Progenitor cell of endocrine pancreas (in vitro differentiated cells): Measurements from ENCODE around the gene NEU1. TPM values are rescaled to one million over a fixed set of nuclear protein-coding genes. Genes with fewer than 3 reads are reported as not detected.
A peak's percentile ranks its signal among the peaks of the same experiment; 100 is the strongest.

Experiments used
- DNase-seq: peaks from one replicate; pipeline ENCODE4 v3.0.0; 2021; ENCODE audit warnings: low spot score; ENCODE audit not compliant: unreplicated experiment
- H3K27ac Mint-ChIP-seq: 2 replicates; pipeline ENCODE4 v1.8.0; 2021; ENCODE audit warnings: mild to moderate bottlenecking, moderate library complexity, mixed read lengths
- H3K27me3 Mint-ChIP-seq: 2 replicates; pipeline ENCODE4 v1.8.0; 2021; ENCODE audit warnings: mixed read lengths
- H3K36me3 Mint-ChIP-seq: 2 replicates; pipeline ENCODE4 v1.8.0; 2022; ENCODE audit warnings: mixed read lengths; ENCODE audit not compliant: insufficient read depth
- H3K4me1 Mint-ChIP-seq: 2 replicates; pipeline ENCODE4 v1.8.0; 2021; ENCODE audit warnings: low read depth, mixed read lengths
- H3K4me3 Mint-ChIP-seq: 2 replicates; pipeline ENCODE4 v1.8.0; 2021; ENCODE audit warnings: low read depth, mild to moderate bottlenecking, moderate library complexity, mixed read lengths
- H3K9me3 Mint-ChIP-seq: 2 replicates; pipeline ENCODE4 v1.8.0; 2021; ENCODE audit warnings: low read depth, mixed read lengths
- CTCF ChIP-seq: fragments of 200-600 bp; sonication (generic); IDR thresholded peaks from one replicate; pipeline ENCODE4 v1.5.0; 2021; ENCODE audit warnings: antibody characterized with exemption, mild to moderate bottlenecking; ENCODE audit not compliant: unreplicated experiment
- total RNA-seq: library from RNA; stranded (reverse); gene quantifications from 2 replicates; pipeline ENCODE4 v1.2.1, GENCODE V29; 2021

The NEU1 gene
- total RNA-seq, 1 donor from 2014 or later: 52.4 TPM

GRCh38 chr6:31906122-31906521 lies 43.5 kb upstream of the NEU1 start:
- DNase-seq: no peak
- no peak for TF ChIP-seq CTCF
- H3K4me1 Mint-ChIP-seq: peaks cover 9% of the 10 kb centered on the region
- H3K27ac Mint-ChIP-seq: no peak overlapping the region
- H3K4me3 Mint-ChIP-seq: no peak overlapping the region
- no peaks in the 10 kb centered on the region for H3K9me3 Mint-ChIP-seq
- H3K27me3 Mint-ChIP-seq: peaks cover 7% of the 10 kb centered on the region
- H3K36me3 Mint-ChIP-seq: no peaks in the 10 kb centered on the region

- no peak for TF ChIP-seq CTCF
- H3K4me1 Mint-ChIP-seq: peaks cover 10% of the 10 kb centered on the region
- H3K9me3 Mint-ChIP-seq: no peaks in the 10 kb centered on the region
- peaks cover 7% of the 10 kb centered on the region for H3K27me3 Mint-ChIP-seq
- no peak overlapping the region for H3K27ac Mint-ChIP-seq
- DNase-seq: no peak
- no peaks in the 10 kb centered on the region for H3K36me3 Mint-ChIP-seq
- H3K4me3 Mint-ChIP-seq: no peak overlapping the region
Measured at GRCh38 chr6:31905041-31905440, 42.4 kb upstream of the NEU1 start.

GRCh38 chr6:31903957-31904356 lies 41.3 kb upstream of the NEU1 start:
- no peak overlapping the region for H3K4me3 Mint-ChIP-seq
- no peak for TF ChIP-seq CTCF
- H3K27ac Mint-ChIP-seq: no peak overlapping the region
- peaks cover 7% of the 10 kb centered on the region for H3K27me3 Mint-ChIP-seq
- H3K9me3 Mint-ChIP-seq: no peaks in the 10 kb centered on the region
- H3K4me1 Mint-ChIP-seq: peaks cover 14% of the 10 kb centered on the region
- H3K36me3 Mint-ChIP-seq: peaks cover 2% of the 10 kb centered on the region
- no peak for DNase-seq

- Mint-ChIP-seq H3K27me3 (peaks cover 7% of the 10 kb centered on the region), H3K36me3 (peaks cover 2% of the 10 kb centered on the region), H3K27ac (peak within 1 kb of the TSS; percentile 94), H3K4me3 (peak within 1 kb of the TSS; percentile 81), H3K9me3 (no peaks in the 10 kb centered on the region), H3K4me1 (peaks cover 23% of the 10 kb centered on the region)
- peak; percentile 95 for DNase-seq
- TF ChIP-seq CTCF: no peak
Measured at GRCh38 chr6:31901953-31902643, 39.5 kb upstream of the NEU1 start, which contains the start of gene ZBTB12. Gene ZBTB12 (minus strand): TSS chr6:31902086. CDS start chr6:31901305, 781 bp downstream.

GRCh38 chr6:31901415-31901952 lies 38.9 kb upstream of the NEU1 start:
- Mint-ChIP-seq H3K36me3 (peaks cover 2% of the 10 kb centered on the region), H3K27ac (peak overlapping the region; percentile 86), H3K9me3 (no peaks in the 10 kb centered on the region), H3K27me3 (peaks cover 6% of the 10 kb centered on the region), H3K4me3 (peak overlapping the region; percentile 81), H3K4me1 (peaks cover 24% of the 10 kb centered on the region)
- peak; percentile 34 for DNase-seq
- TF ChIP-seq CTCF: no peak
